Skeletal muscle tissue (tissue), 4 donors: Measurements from ENCODE around the gene TNNC2. TPM values are rescaled to one million over a fixed set of nuclear protein-coding genes. Genes with fewer than 3 reads are reported as not detected.

ENCODE experiments used
- H3K27ac ChIP-seq: one replicate; pipeline ENCODE4 v1.7.0; 2013; ENCODE audit warnings: mild to moderate bottlenecking, low read depth, low read length, inconsistent platforms
- H3K27me3 ChIP-seq, 3 donors: one replicate each; pipeline ENCODE4 v1.7.0; 2013; ENCODE audit warnings: low read length in 3 of 3; ENCODE audit not compliant: control insufficient read depth in 3 of 3, insufficient read depth in 3 of 3
- H3K36me3 ChIP-seq, 3 donors: one replicate each; pipeline ENCODE4 v1.7.0; 2013; ENCODE audit warnings: low read length in 3 of 3; ENCODE audit not compliant: control insufficient read depth in 3 of 3, insufficient read depth in 3 of 3
- H3K4me1 ChIP-seq, 3 donors: one replicate each; pipeline ENCODE4 v1.7.0; 2013; ENCODE audit warnings: low read length in 3 of 3, mild to moderate bottlenecking in 3 of 3; ENCODE audit not compliant: control insufficient read depth in 3 of 3, insufficient read depth in 3 of 3
- H3K4me3 ChIP-seq, 3 donors: one replicate each; pipeline ENCODE4 v1.7.0; 2013; ENCODE audit warnings: low read length in 3 of 3
- H3K9ac ChIP-seq, 3 donors: one replicate each; pipeline ENCODE4 v1.7.0; 2013; ENCODE audit warnings: low read length in 3 of 3, mild to moderate bottlenecking in 3 of 3, moderate library complexity in 2 of 3, low read depth in 1 of 3
- H3K9me3 ChIP-seq, 3 donors: one replicate each; pipeline ENCODE4 v1.7.0; 2013; ENCODE audit warnings: low read length in 3 of 3; ENCODE audit not compliant: control insufficient read depth in 3 of 3
- total RNA-seq: library from RNA; depleted of rRNA; stranded (reverse); fragments of >200 nt; gene quantifications from one replicate; pipeline ENCODE4 v1.2.3, GENCODE V29; 2014
- donor health status: Osteomylitis.

TNNC2 gene
- total RNA-seq, 1 donor from 2014 or later, result 2,844 TPM

DNA sequence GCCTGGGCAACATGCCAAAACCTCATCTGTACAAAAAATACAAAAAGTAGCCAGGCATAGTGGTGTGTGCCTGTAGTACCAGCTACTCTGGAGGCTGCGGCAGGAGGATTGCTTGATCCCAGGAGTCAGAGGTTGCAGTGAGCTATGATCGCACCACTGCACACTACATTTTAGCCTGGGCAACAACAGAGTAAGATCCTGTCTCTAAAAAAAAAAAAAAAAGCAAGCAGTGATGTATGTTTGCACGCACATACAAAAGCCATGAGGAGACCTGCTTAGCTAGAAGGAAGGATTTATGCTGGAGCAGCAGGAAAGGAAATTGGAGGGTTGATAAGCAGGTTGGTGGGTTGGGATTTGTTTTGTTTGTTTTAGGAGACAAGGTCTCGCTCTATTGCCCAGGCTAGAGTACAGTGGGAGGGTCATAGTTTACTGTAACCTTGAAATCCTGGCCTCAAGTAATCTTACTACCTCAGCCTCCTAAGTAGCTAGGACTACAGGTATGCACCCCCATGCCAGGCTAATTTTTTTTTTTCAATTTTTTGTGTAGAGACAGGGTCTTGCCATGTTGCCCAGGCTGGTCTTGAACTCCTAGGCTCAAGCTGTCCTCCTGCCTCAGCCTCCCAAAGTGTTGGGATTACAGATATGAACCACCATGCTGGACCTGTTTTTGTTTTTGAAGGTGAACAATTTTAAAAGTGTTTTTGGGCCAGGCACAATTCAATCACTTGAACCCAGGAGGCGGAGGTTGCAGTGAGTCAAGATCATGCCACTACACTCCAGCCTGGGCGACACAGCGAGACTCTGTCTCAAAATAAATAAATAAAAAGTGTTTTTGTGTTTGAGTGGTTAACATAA, 34.3 kb upstream of the TNNC2 start:
- H3K27me3 ChIP-seq, result no peaks in the 10 kb centered on the region
- H3K9me3 ChIP-seq, result no peaks in the 10 kb centered on the region
- no peak overlapping the region for H3K9ac ChIP-seq
- peaks cover 9 to 18% (median 10%) of the 10 kb centered on the region in 3 donors for H3K4me1 ChIP-seq
- H3K36me3 ChIP-seq, result no peaks in the 10 kb centered on the region
- H3K4me3 ChIP-seq, result no peak overlapping the region
- no peak overlapping the region for H3K27ac ChIP-seq

- H3K27me3 ChIP-seq, result no peaks in the 10 kb centered on the region
- H3K36me3 ChIP-seq, result no peaks in the 10 kb centered on the region
- peaks cover 17 to 26% (median 18%) of the 10 kb centered on the region in 3 donors for H3K4me1 ChIP-seq
- no peak overlapping the region for H3K9ac ChIP-seq
- no peak overlapping the region for H3K27ac ChIP-seq
- no peaks in the 10 kb centered on the region for H3K9me3 ChIP-seq
- H3K4me3 ChIP-seq, result no peak overlapping the region
These were observed 33.6 kb upstream of the TNNC2 start for GRCh38 chr20:45860560-45861220.

GRCh38 chr20:45859916-45860315, 32.8 kb upstream of the TNNC2 start:
- Histone ChIP-seq H3K27ac (no peak overlapping the region), H3K36me3 (peaks cover under 1 to 2% (median under 1%) of the 10 kb centered on the region in 3 donors), H3K4me1 (peaks cover 22 to 31% (median 24%) of the 10 kb centered on the region in 3 donors), H3K9ac (no peak overlapping the region), H3K27me3 (no peaks in the 10 kb centered on the region), H3K9me3 (no peaks in the 10 kb centered on the region), H3K4me3 (no peak overlapping the region)

GRCh38 chr20:45857882-45858216, 30.7 kb upstream of the TNNC2 start:
- Histone ChIP-seq H3K4me1 (peaks cover 27 to 36% (median 28%) of the 10 kb centered on the region in 3 donors), H3K4me3 (peak overlapping the region; percentile 94 to 95 (median 95)), H3K9me3 (no peaks in the 10 kb centered on the region), H3K27me3 (no peaks in the 10 kb centered on the region), H3K9ac (peak overlapping the region; percentile 83 to 92 (median 90)), H3K27ac (peak overlapping the region; percentile 89), H3K36me3 (peaks cover 4 to 17% (median 6%) of the 10 kb centered on the region in 3 donors)

- H3K9me3 ChIP-seq, result no peaks in the 10 kb centered on the region
- H3K27ac ChIP-seq, result peak within 1 kb of the TSS; percentile 89
- no peaks in the 10 kb centered on the region for H3K27me3 ChIP-seq
- H3K4me3 ChIP-seq, result peak within 1 kb of the TSS; percentile 94 to 95 (median 95)
- H3K9ac ChIP-seq, result peak within 1 kb of the TSS; percentile 83 to 96 (median 92)
- H3K36me3 ChIP-seq, result peaks cover 6 to 17% (median 8%) of the 10 kb centered on the region in 3 donors
- peaks cover 27 to 36% (median 28%) of the 10 kb centered on the region in 3 donors for H3K4me1 ChIP-seq
These were observed 30.2 kb upstream of the TNNC2 start, which contains the start of the genes ACOT8 and ZSWIM3 for GRCh38 chr20:45857114-45857881. TSS of gene ACOT8 (minus strand) at chr20:45857392. CDS start at chr20:45857315, 77 bp downstream. TSS of gene ZSWIM3 (plus strand) at chr20:45857614. CDS start at chr20:45857826, 212 bp downstream.

- no peak overlapping the region for H3K27ac ChIP-seq
- peaks cover 18 to 34% (median 23%) of the 10 kb centered on the region in 3 donors for H3K36me3 ChIP-seq
- no peaks in the 10 kb centered on the region for H3K27me3 ChIP-seq
- peaks cover 28 to 35% (median 31%) of the 10 kb centered on the region in 3 donors for H3K4me1 ChIP-seq
- no peaks in the 10 kb centered on the region for H3K9me3 ChIP-seq
- no peak overlapping the region for H3K9ac ChIP-seq
- H3K4me3 ChIP-seq, result no peak overlapping the region
These were observed 26.4 kb upstream of the TNNC2 start for GRCh38 chr20:45853484-45853883.

DNA sequence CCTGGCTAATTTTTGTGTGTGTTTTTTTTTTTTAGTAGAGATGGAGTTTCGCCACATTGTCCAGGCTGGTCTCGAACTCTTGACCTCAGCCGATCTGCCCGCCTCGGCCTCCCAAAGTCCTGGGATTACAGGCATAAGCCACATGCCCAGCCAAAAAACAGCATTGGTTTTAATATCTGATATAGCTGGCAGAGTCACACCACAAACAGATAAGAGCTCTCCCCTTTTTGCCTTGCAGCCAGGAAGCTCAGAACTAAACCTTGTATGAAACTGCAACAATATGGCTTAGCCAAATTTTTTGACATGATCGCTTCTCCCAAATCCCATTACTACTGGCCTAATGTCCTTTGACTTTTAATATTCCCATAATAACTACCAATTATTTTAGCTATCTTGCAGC, 25.2 kb upstream of the TNNC2 start:
- H3K9me3 ChIP-seq, result no peaks in the 10 kb centered on the region
- no peak overlapping the region for H3K9ac ChIP-seq
- no peaks in the 10 kb centered on the region for H3K27me3 ChIP-seq
- peaks cover 22 to 25% (median 23%) of the 10 kb centered on the region in 3 donors for H3K4me1 ChIP-seq
- peaks cover 22 to 39% (median 26%) of the 10 kb centered on the region in 3 donors for H3K36me3 ChIP-seq
- H3K4me3 ChIP-seq, result no peak overlapping the region
- no peak overlapping the region for H3K27ac ChIP-seq

DNA sequence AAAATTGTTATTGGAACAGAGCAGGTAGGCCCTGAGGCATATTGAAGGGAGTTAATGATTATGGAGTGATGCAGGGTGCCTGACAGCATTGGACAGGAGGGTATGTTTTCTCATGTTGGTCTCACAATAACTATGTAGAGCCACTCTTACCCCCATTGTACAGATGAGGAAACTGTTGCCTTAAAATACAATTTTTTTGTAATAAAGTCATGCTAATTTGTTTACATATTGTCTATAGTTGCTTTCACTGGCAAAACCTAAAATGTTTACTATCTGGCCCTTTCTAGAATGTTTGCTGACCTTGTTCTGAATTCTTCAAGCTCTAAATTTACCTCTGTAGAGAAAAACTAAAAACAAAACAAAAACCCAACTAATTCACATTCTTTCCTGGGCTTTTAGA, 24.4 kb upstream of the TNNC2 start:
- H3K27ac ChIP-seq, result no peak overlapping the region

GRCh38 chr20:45850926-45851325, 23.8 kb upstream of the TNNC2 start:
- no peak overlapping the region for H3K4me3 ChIP-seq
- H3K27me3 ChIP-seq, result no peaks in the 10 kb centered on the region
- H3K4me1 ChIP-seq, result peaks cover 13 to 17% (median 15%) of the 10 kb centered on the region in 3 donors
- no peak overlapping the region for H3K27ac ChIP-seq
- peaks cover 32 to 49% (median 36%) of the 10 kb centered on the region in 3 donors for H3K36me3 ChIP-seq
- H3K9ac ChIP-seq, result no peak overlapping the region
- H3K9me3 ChIP-seq, result no peaks in the 10 kb centered on the region

More for the DNA sequence above, 24.4 kb upstream of the TNNC2 start:
- Histone ChIP-seq H3K9ac (no peak overlapping the region), H3K4me3 (no peak overlapping the region), H3K9me3 (no peaks in the 10 kb centered on the region), H3K4me1 (peaks cover 18 to 22% (median 19%) of the 10 kb centered on the region in 3 donors), H3K27me3 (no peaks in the 10 kb centered on the region), H3K36me3 (peaks cover 27 to 46% (median 31%) of the 10 kb centered on the region in 3 donors)
